Testis (tissue), 3 donors: ENCODE measurements around the gene KIFC1. TPM values are rescaled to one million over a fixed set of nuclear protein-coding genes. Genes with fewer than 3 reads are reported as not detected.

ENCODE experiments used
- DNase-seq: peaks from one replicate; pipeline ENCODE4 v3.0.0-alpha.2; 2019
- H3K27ac ChIP-seq, 2 donors: fragments of 200-600 bp; sonication (generic); one replicate each; pipeline ENCODE4 v1.5.1; 2019
- H3K27me3 ChIP-seq: fragments of 200-600 bp; sonication (generic); one replicate; pipeline ENCODE4 v1.5.1; 2019
- H3K36me3 ChIP-seq: fragments of 200-600 bp; sonication (generic); one replicate; pipeline ENCODE4 v1.5.1; 2017; ENCODE audit warnings: low read depth; ENCODE audit errors: missing control alignments
- H3K4me1 ChIP-seq: fragments of 200-600 bp; sonication (generic); one replicate; pipeline ENCODE4 v1.5.1; 2019
- H3K4me3 ChIP-seq, 2 donors: fragments of 200-600 bp; sonication (generic); one replicate each; pipeline ENCODE4 v1.5.1; 2017 to 2019
- H3K9me3 ChIP-seq: fragments of 200-600 bp; sonication (generic); one replicate; pipeline ENCODE4 v1.5.1; 2017
- POLR2A ChIP-seq: fragments of 450-650 bp; IDR thresholded peaks from one replicate; pipeline ENCODE4 v1.6.1; 2017; ENCODE audit warnings: antibody characterized with exemption, mild to moderate bottlenecking, moderate library complexity
- WGBS, 2 donors: methylation state at CpG; one replicate each; pipeline ENCODE4 v1.1.5; 2018; 5-methylcytosine and 5-hydroxymethylcytosine counted together
- intact Hi-C: fragments of 100-400 bp; cut with DNase I; formaldehyde crosslinking; loops from one replicate; pipeline ENCODE4 v1.15.1; 2023; ENCODE audit warnings: low total_unique reads
- polyA plus RNA-seq: library from polyadenylated mRNA; stranded (reverse); fragments of 350-450 nt; fragmentation: Illumina TruSeq; extraction: RNeasy Lipid Tissue Mini Kit (QIAGEN cat#74804); gene quantifications from one replicate; pipeline ENCODE4 v1.2.3, GENCODE V29; 2014; ENCODE audit warnings: low read depth, low replicate concordance; ENCODE audit not compliant: insufficient read depth
- total RNA-seq, 2 donors: library from RNA; depleted of rRNA; stranded (reverse); fragments of >200 nt; gene quantifications; one replicate each; pipeline ENCODE4 v1.2.3, GENCODE V29; 2016
- TF ChIP-seq, protein P1 (sequence below), 3 experiments: fragments of 450-650 bp in 2 of 3; fragments of 200-600 bp in 1 of 3; sonication (generic) in 1 of 3; IDR thresholded peaks; one replicate each; pipeline ENCODE4 v1.5.1; 2016 to 2019; ENCODE audit warnings: antibody characterized with exemption in 3 of 3, mild to moderate bottlenecking in 2 of 3, moderate library complexity in 1 of 3

The KIFC1 gene
- total and polyA plus RNA-seq, 3 donors from 2014 or later = 19.8 to 22.5 (median 20.2) TPM

DNA sequence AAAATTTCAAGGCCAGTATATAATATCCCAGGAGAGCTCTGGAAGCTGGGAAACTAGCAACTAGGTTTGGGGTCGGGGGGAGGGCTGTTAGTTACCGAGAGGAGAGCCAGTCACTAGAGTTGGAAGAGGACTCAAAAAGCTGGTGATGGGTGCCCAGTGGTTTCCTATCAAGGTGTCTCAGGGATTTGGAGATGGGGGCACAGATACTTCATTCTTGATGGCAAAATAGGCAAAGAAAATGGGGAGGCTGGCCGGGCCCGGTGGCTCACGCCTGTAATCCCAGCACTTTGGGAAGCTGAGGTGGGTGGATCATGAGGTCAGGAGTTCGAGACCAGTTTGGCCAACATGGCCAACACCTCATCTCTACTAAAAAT, 20.0 kb downstream of the KIFC1 start:
- Histone ChIP-seq H3K27me3 (no peaks in the 10 kb centered on the region), H3K27ac (peak overlapping the region; percentile 99 to 100), H3K4me3 (peak overlapping the region; percentile 96 to 99), H3K4me1 (peaks cover 27% of the 10 kb centered on the region), H3K36me3 (no peaks in the 10 kb centered on the region), H3K9me3 (no peaks in the 10 kb centered on the region)
- WGBS, 2 donors = 42 to 44% methylated on average over 6 of the region's 6 CpGs
- intact Hi-C loops = loop anchor here (10.0 kb wide), 1 partner anchor 97 kb away; the partner anchor contains the start of genes TAPBP and ZBTB22
- no peak for TF ChIP-seq POLR2A
- TF ChIP-seq, protein P1, sequence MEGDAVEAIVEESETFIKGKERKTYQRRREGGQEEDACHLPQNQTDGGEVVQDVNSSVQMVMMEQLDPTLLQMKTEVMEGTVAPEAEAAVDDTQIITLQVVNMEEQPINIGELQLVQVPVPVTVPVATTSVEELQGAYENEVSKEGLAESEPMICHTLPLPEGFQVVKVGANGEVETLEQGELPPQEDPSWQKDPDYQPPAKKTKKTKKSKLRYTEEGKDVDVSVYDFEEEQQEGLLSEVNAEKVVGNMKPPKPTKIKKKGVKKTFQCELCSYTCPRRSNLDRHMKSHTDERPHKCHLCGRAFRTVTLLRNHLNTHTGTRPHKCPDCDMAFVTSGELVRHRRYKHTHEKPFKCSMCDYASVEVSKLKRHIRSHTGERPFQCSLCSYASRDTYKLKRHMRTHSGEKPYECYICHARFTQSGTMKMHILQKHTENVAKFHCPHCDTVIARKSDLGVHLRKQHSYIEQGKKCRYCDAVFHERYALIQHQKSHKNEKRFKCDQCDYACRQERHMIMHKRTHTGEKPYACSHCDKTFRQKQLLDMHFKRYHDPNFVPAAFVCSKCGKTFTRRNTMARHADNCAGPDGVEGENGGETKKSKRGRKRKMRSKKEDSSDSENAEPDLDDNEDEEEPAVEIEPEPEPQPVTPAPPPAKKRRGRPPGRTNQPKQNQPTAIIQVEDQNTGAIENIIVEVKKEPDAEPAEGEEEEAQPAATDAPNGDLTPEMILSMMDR (IDR thresholded peaks at IDR 0.05) = no peak
- DNase-seq = no peak

DNA sequence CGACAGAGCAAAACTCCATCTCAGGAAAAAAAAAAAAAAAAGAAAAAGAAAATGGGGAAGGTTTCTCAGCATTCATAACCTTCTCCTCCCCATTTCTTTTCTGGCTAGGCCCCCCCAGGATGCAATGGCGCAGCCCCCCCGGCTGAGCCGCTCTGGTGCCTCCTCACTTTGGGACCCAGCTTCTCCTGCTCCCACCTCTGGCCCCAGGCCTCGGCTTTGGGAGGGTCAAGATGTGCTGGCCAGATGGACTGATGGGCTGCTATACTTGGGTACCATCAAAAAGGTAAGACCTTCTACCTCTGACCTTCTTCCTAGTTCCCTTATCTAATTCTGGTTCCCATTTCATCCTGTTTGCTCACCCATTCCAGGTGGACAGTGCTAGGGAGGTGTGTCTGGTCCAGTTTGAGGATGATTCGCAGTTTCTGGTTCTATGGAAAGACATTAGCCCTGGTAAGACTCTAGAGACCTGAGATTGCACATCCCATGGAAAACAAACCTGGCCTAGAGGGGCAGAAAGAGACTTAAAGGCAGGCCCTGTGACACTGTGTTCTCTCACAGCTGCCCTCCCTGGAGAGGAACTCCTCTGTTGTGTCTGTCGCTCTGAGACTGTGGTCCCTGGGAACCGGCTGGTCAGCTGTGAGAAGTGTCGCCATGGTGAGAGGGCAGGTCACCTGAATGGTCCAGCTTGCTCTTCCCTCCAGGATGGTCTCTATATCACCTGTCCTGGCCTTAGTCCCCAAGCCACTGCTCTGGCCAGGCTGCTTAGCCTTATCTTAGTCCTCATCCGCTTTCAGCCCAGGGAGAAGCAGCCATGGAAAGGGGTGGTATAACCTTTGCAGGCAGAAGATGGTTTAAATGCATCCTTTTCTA, 20.8 kb downstream of the KIFC1 start:
- no peak for DNase-seq
- Histone ChIP-seq H3K36me3 (no peaks in the 10 kb centered on the region), H3K4me3 (no peak overlapping the region), H3K9me3 (no peaks in the 10 kb centered on the region), H3K27me3 (no peaks in the 10 kb centered on the region), H3K4me1 (peaks cover 35% of the 10 kb centered on the region), H3K27ac (peak overlapping the region; percentile 99 to 100)
- no peak for TF ChIP-seq POLR2A
- TF ChIP-seq, protein P1 (IDR thresholded peaks at IDR 0.05) = no peak
- intact Hi-C loops = loop anchor here (10.0 kb wide), 1 partner anchor 98 kb away; the partner anchor contains the start of genes TAPBP and ZBTB22
- WGBS, 2 donors = 81 to 84% methylated on average over 10 of the region's 10 CpGs

- no peak for DNase-seq
- intact Hi-C loops = loop anchor here (10.0 kb wide), 1 partner anchor 99 kb away; the partner anchor contains the start of genes TAPBP and ZBTB22
- H3K27ac ChIP-seq = no peak overlapping the region
These were observed 21.9 kb downstream of the KIFC1 start for GRCh38 chr6:33413241-33414120.

DNA sequence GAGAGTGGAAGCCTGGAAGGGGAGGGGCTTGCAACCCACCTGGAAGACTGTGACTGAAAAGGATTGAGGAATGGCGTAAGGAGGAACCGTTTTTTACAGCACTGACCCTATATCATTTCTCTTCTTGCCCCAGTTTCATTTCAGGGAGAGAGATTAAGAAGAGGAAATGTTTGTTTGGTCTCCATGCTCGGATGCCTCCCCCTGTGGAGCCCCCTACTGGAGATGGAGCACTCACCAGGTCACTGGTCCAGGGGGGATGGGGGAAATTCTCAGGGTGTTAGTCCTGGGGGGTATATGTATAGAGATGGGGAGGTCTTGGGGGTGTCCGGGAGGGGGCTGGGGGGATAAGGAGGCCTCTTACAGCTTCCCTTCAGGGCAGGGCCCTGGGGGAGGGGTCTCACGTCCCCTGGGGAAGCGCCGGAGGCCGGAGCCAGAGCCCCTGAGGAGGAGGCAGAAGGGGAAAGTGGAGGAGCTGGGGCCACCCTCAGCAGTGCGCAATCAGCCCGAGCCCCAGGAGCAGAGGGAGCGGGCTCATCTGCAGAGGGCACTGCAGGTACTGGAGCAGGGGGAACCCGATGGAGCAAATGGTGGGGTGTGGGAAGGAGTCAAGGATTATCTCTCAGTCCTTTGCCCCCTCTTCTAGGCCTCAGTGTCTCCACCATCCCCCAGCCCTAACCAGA, 23.1 kb downstream of the KIFC1 start:
- WGBS, 2 donors = 69 to 77% methylated on average over 9 to 12 of the region's 12 CpGs
- no peak for DNase-seq
- H3K27me3 ChIP-seq = no peaks in the 10 kb centered on the region
- H3K9me3 ChIP-seq = no peaks in the 10 kb centered on the region
- H3K4me3 ChIP-seq = no peak overlapping the region
- no peak overlapping the region for H3K27ac ChIP-seq
- H3K36me3 ChIP-seq = no peaks in the 10 kb centered on the region
- peaks cover 44% of the 10 kb centered on the region for H3K4me1 ChIP-seq
- TF ChIP-seq POLR2A = no peak
- TF ChIP-seq, protein P1 (IDR thresholded peaks at IDR 0.05) = no peak
- intact Hi-C loops = loop anchor here (10.0 kb wide), 1 partner anchor 100 kb away; the partner anchor contains the start of genes TAPBP and ZBTB22

More at GRCh38 chr6:33413241-33414120, 21.9 kb downstream of the KIFC1 start:
- WGBS, 2 donors = 86 to 88% methylated on average over 14 of the region's 14 CpGs
- no peaks in the 10 kb centered on the region for H3K9me3 ChIP-seq
- no peaks in the 10 kb centered on the region for H3K27me3 ChIP-seq
- peaks cover 36% of the 10 kb centered on the region for H3K4me1 ChIP-seq
- TF ChIP-seq POLR2A = no peak
- TF ChIP-seq, protein P1 (IDR thresholded peaks at IDR 0.05) = no peak
- H3K4me3 ChIP-seq = no peak overlapping the region
- H3K36me3 ChIP-seq = no peaks in the 10 kb centered on the region
